Measurements from ENCODE around the gene CRISPLD2. TPM values are rescaled to one million over a fixed set of nuclear protein-coding genes. Genes with fewer than 3 reads are reported as not detected.

The CRISPLD2 gene
- total RNA-seq, 2 donors from 2014 or later = 27.5 to 129 TPM

DNA sequence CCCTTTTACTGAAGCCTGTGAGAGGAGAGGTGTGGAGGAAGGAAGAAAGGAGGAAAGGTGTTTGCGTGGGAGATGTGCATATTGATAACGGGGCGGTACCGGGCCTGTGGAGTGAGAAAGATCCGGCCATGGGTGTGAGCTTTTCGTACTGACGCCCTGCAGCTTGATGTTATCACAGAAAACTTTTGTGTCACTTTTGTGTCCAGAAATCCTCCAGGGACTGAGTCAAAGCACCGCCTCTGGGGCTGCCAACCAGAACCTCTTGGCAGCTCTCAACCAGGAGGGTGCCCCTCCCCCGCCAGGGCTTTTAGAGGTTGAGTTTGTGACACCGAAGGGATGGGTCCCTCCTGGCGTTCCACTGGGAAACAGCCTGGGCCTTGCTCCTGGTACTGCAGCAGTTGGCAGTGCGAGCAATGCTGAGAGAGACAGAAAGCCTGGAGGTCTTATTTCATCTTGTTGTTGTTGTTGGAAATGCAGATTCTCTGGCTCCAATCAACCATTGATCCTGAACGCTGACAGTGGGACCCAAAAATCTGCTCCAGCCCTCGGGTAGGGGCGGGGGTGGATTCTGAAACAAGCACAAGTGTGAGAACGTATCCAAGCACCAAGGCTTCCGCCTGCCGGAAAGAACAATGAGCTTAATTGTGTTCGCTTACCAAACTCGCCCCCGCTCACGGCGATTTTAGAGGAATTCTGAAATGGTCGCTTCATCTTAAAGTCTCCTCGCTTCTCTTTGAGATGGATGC, 65.0 kb downstream of the CRISPLD2 start:
- Histone ChIP-seq H3K27me3 (no peaks in the 10 kb centered on the region), H3K4me1 (peaks cover 10% of the 10 kb centered on the region), H3K36me3 (replicated peaks in 1 of 2; ENCODE audit: insufficient read depth in 1 of 2, low read depth in 2 of 2) (no peaks in the 10 kb centered on the region), H3K9me3 (no peaks in the 10 kb centered on the region), H3K4me3 (no peak overlapping the region), H3K27ac (peak overlapping the region; percentile 7 to 36 (median 20))
- intact Hi-C loops (cut with DNase I) = no loop called here
- DNase-seq (peak in 3 of 4 donors; percentile 20 to 23 (median 22)), ATAC-seq (peak; percentile 45)
- TF ChIP-seq, protein P1, sequence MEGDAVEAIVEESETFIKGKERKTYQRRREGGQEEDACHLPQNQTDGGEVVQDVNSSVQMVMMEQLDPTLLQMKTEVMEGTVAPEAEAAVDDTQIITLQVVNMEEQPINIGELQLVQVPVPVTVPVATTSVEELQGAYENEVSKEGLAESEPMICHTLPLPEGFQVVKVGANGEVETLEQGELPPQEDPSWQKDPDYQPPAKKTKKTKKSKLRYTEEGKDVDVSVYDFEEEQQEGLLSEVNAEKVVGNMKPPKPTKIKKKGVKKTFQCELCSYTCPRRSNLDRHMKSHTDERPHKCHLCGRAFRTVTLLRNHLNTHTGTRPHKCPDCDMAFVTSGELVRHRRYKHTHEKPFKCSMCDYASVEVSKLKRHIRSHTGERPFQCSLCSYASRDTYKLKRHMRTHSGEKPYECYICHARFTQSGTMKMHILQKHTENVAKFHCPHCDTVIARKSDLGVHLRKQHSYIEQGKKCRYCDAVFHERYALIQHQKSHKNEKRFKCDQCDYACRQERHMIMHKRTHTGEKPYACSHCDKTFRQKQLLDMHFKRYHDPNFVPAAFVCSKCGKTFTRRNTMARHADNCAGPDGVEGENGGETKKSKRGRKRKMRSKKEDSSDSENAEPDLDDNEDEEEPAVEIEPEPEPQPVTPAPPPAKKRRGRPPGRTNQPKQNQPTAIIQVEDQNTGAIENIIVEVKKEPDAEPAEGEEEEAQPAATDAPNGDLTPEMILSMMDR (IDR thresholded peaks at IDR 0.05) = no peak
- no peak for TF ChIP-seq POLR2A (IDR thresholded peaks at IDR 0.05)
- WGBS, 2 donors = 30 to 41% methylated on average over 21 to 25 of the region's 25 CpGs

DNA sequence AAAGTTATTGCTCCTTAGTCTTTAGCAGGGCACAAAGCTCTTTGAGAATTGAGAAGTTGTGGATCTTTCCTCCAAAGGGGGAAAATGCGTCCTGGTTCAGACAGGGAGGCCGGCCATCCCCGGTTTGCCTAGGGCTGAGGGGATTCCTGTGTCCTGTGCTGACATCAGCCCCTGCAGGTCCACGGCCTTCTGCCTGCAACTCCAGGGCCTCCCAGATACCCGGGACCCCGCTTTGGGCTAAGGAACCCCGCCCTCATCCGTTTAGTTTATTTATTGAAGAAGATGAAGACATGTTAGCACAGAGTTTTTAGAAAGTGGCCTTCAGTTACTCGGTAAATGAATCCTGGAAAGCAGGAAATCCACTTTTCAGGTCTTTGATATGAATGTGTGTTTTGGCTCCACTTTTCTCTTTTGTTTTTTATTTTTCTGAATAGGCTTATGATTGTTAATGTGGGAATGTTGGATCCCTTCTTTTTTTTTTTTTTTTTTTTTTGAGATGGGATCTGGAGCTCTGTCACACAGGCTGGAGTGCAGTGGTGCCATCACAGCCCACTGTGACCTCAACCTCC, 65.6 kb downstream of the CRISPLD2 start:
- Histone ChIP-seq H3K4me1 (peaks cover 10% of the 10 kb centered on the region), H3K27me3 (no peaks in the 10 kb centered on the region), H3K27ac (peak overlapping the region; percentile 7 to 36 (median 20)), H3K4me3 (no peak overlapping the region), H3K36me3 (replicated peaks in 1 of 2; ENCODE audit: insufficient read depth in 1 of 2, low read depth in 2 of 2) (no peaks in the 10 kb centered on the region), H3K9me3 (no peaks in the 10 kb centered on the region)
- 21 to 30% methylated on average over 9 of the region's 9 CpGs for WGBS, 2 donors
- ATAC-seq (no peak), DNase-seq (no peak)
- intact Hi-C loops (cut with DNase I) = no loop called here
- TF ChIP-seq, protein P1 (IDR thresholded peaks at IDR 0.05) = no peak
- TF ChIP-seq POLR2A (IDR thresholded peaks at IDR 0.05) = no peak

DNA sequence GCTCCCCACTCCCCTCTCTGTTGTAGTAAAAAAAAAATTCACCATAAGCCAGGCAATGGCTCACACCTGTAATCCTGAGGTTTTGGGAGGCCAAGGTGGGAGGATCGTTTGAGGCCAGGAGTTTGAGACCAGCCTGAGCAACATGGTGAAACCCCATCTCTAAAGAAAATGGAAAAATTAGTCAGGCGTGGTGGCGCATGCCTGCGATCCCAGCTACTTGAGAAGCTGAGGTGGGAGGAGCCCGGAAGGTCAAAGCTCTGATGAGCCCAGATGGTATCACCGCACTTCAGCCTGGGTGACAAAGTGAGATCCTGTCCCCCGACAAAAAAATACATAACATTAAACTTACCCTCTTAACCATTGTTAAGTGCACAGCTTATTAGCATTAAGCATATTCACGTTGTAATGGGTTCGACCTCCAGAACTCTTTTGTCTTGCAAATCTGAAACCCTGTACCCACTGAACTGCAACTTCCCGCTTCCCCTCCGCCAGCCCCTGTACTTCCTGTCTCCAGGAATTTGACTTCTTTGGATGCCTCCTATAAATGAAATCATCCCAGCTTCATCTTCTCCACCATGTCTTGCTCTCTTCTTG, 66.8 kb downstream of the CRISPLD2 start:
- Histone ChIP-seq H3K27me3 (no peaks in the 10 kb centered on the region), H3K9me3 (no peaks in the 10 kb centered on the region), H3K27ac (no peak overlapping the region), H3K4me3 (no peak overlapping the region), H3K4me1 (peaks cover 10% of the 10 kb centered on the region), H3K36me3 (replicated peaks in 1 of 2; ENCODE audit: insufficient read depth in 1 of 2, low read depth in 2 of 2) (no peaks in the 10 kb centered on the region)
- no peak for ATAC-seq
- DNase-seq = no peak
- TF ChIP-seq, protein P1 (IDR thresholded peaks at IDR 0.05) = no peak
- no peak for TF ChIP-seq POLR2A (IDR thresholded peaks at IDR 0.05)
- intact Hi-C loops (cut with DNase I) = no loop called here
- 84 to 87% methylated on average over 11 of the region's 11 CpGs for WGBS, 2 donors

DNA sequence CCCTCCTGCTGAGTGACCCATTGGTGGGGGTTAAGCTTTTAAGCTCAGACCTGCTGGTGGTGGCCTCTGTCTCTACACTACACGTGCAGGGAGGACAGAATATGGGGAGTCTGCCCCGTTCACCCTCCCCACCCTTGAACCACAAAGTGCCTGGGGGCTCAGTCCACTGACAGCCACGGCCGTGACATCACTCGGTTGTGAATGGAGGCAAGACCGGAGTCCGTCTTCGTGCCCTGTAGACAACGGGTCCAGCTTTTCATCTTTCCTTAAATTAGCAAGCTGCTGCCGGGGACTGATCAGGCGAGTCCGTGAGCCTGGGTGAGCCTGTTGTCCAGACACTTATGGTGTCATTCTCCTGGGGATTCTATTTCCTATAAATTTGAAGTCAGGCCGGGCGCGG, 67.4 kb downstream of the CRISPLD2 start:
- no peak for ATAC-seq
- no peak for DNase-seq

More for the DNA sequence above, 67.4 kb downstream of the CRISPLD2 start:
- Histone ChIP-seq H3K27me3 (no peaks in the 10 kb centered on the region), H3K4me1 (peaks cover 10% of the 10 kb centered on the region), H3K4me3 (no peak overlapping the region), H3K36me3 (replicated peaks in 1 of 2; ENCODE audit: insufficient read depth in 1 of 2, low read depth in 2 of 2) (no peaks in the 10 kb centered on the region), H3K27ac (no peak overlapping the region), H3K9me3 (no peaks in the 10 kb centered on the region)
- TF ChIP-seq POLR2A (IDR thresholded peaks at IDR 0.05) = no peak
- TF ChIP-seq, protein P1 (IDR thresholded peaks at IDR 0.05) = no peak
- 86 to 100% methylated on average over 2 to 14 of the region's 15 CpGs for WGBS, 2 donors
- intact Hi-C loops (cut with DNase I) = no loop called here

Measured in body of pancreas (tissue), 4 donors.